Endodermal cell (in vitro differentiated cells): Measurements from ENCODE around the gene MGAT5. TPM values are rescaled to one million over a fixed set of nuclear protein-coding genes. Genes with fewer than 3 reads are reported as not detected.

Experiments used
- DNase-seq: peaks from one replicate; pipeline ENCODE4 v3.0.0-alpha.2; 2017
- H3K27ac ChIP-seq: 2 replicates; pipeline ENCODE4 v1.5.1; 2013; ENCODE audit warnings: mild to moderate bottlenecking, low read depth, low read length, moderate library complexity
- H3K27me3 ChIP-seq: 2 replicates; pipeline ENCODE4 v1.6.1; 2013; ENCODE audit warnings: mild to moderate bottlenecking, low read length, moderate library complexity; ENCODE audit not compliant: insufficient read depth, control insufficient read depth, poor library complexity, severe bottlenecking
- H3K36me3 ChIP-seq: 2 replicates; pipeline ENCODE4 v1.7.0; 2013; ENCODE audit warnings: mild to moderate bottlenecking, low read length, moderate library complexity; ENCODE audit not compliant: control insufficient read depth, insufficient read depth
- H3K4me1 ChIP-seq: one replicate; pipeline ENCODE4 v1.7.0; 2013; ENCODE audit warnings: low read length; ENCODE audit not compliant: control insufficient read depth, insufficient read depth
- H3K4me3 ChIP-seq: 2 replicates; pipeline ENCODE4 v1.5.1; 2013; ENCODE audit warnings: mild to moderate bottlenecking, low read length, moderate library complexity
- H3K9ac ChIP-seq: 2 replicates; pipeline ENCODE4 v1.6.1; 2013; ENCODE audit warnings: mild to moderate bottlenecking, low read length, moderate library complexity; ENCODE audit not compliant: poor library complexity, severe bottlenecking; ENCODE audit errors: extremely low read depth
- H3K9me3 ChIP-seq: 2 replicates; pipeline ENCODE4 v1.6.1; 2013; ENCODE audit warnings: mild to moderate bottlenecking, low read length, moderate library complexity; ENCODE audit not compliant: control insufficient read depth
- H3K27ac Mint-ChIP-seq: 2 replicates; pipeline ENCODE4 v1.8.0; 2020; ENCODE audit warnings: mixed read lengths
- H3K27me3 Mint-ChIP-seq: 2 replicates; pipeline ENCODE4 v1.8.0; 2021; ENCODE audit warnings: mild to moderate bottlenecking, mixed read lengths; ENCODE audit not compliant: insufficient read depth
- H3K36me3 Mint-ChIP-seq: 2 replicates; pipeline ENCODE4 v1.8.0; 2020; ENCODE audit warnings: low read depth, mixed read lengths
- H3K4me1 Mint-ChIP-seq: 2 replicates; pipeline ENCODE4 v1.8.0; 2020; ENCODE audit warnings: mixed read lengths
- H3K4me3 Mint-ChIP-seq: 2 replicates; pipeline ENCODE4 v1.8.0; 2020; ENCODE audit warnings: mild to moderate bottlenecking, moderate library complexity, mixed read lengths
- H3K9me3 Mint-ChIP-seq: 2 replicates; pipeline ENCODE4 v1.8.0; 2020; ENCODE audit warnings: mild to moderate bottlenecking, mixed read lengths
- WGBS, 2 experiments: methylation state at CpG; one replicate each; pipeline versions ENCODE4 v1.1.5 to v1.1.7; 2013; ENCODE audit warnings: missing lambda C conversion rate in 2 of 2, mixed read lengths in 1 of 2; ENCODE audit not compliant: insufficient coverage in 1 of 2, insufficient read length in 1 of 2; 5-methylcytosine and 5-hydroxymethylcytosine counted together
- total RNA-seq, 2 donors: library from RNA; stranded (reverse); fragmentation: NEBNext Ultra II Directional in 1 of 2; extraction: Animal tissue kit (Norgen Biotek cat#: 25700) in 1 of 2; gene quantifications; 2 replicates in 1 of 2; 3 replicates in 1 of 2; pipeline ENCODE4 v1.2.1, GENCODE V29; 2021
- TF ChIP-seq, protein P1 (sequence below): fragments of 200-600 bp; sonication (generic); conservative IDR thresholded peaks from 2 replicates; pipeline ENCODE4 v1.5.0; 2021; ENCODE audit warnings: antibody characterized with exemption, mild to moderate bottlenecking

MGAT5 gene
- total RNA-seq, 2 donors from 2014 or later: 57.2 to 78.4 TPM

DNA sequence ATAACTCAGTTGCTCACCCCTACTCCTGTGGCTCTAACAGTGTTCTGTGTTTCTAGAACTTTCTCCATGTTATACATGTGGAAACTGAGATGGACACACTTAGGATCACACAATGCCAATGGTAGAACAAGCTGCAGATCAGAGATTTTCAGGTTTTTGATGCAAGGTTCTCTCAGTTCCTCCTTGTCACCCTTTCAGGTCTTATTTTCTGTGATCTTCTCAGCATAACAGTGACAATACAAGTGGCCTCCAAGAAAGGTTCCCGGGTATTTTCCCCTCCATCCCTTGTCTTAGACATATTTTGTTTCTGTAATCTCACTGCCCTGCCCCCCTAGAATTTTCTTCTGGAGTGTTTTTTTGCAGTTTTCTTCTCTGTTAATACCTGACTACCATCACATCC lies 6.2 kb upstream of the MGAT5 start:
- no peak overlapping the region for H3K27ac ChIP-seq
- no peak for DNase-seq
- peaks cover 15% of the 10 kb centered on the region for H3K4me1 Mint-ChIP-seq
- no peaks in the 10 kb centered on the region for H3K9me3 Mint-ChIP-seq
- H3K4me3 Mint-ChIP-seq: no peak overlapping the region
- TF ChIP-seq, protein P1, sequence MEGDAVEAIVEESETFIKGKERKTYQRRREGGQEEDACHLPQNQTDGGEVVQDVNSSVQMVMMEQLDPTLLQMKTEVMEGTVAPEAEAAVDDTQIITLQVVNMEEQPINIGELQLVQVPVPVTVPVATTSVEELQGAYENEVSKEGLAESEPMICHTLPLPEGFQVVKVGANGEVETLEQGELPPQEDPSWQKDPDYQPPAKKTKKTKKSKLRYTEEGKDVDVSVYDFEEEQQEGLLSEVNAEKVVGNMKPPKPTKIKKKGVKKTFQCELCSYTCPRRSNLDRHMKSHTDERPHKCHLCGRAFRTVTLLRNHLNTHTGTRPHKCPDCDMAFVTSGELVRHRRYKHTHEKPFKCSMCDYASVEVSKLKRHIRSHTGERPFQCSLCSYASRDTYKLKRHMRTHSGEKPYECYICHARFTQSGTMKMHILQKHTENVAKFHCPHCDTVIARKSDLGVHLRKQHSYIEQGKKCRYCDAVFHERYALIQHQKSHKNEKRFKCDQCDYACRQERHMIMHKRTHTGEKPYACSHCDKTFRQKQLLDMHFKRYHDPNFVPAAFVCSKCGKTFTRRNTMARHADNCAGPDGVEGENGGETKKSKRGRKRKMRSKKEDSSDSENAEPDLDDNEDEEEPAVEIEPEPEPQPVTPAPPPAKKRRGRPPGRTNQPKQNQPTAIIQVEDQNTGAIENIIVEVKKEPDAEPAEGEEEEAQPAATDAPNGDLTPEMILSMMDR: no peak
- no peak overlapping the region for H3K9ac ChIP-seq
- no peaks in the 10 kb centered on the region for H3K36me3 ChIP-seq
- H3K4me3 ChIP-seq: no peak overlapping the region
- no peaks in the 10 kb centered on the region for H3K4me1 ChIP-seq
- no peak overlapping the region for H3K27ac Mint-ChIP-seq
- H3K36me3 Mint-ChIP-seq: no peaks in the 10 kb centered on the region
- H3K27me3 Mint-ChIP-seq: no peaks in the 10 kb centered on the region
- no peaks in the 10 kb centered on the region for H3K27me3 ChIP-seq
- WGBS, 2 experiments: 88 to 89% methylated on average over 1 of the region's 1 CpG
- H3K9me3 ChIP-seq: no peaks in the 10 kb centered on the region

DNA sequence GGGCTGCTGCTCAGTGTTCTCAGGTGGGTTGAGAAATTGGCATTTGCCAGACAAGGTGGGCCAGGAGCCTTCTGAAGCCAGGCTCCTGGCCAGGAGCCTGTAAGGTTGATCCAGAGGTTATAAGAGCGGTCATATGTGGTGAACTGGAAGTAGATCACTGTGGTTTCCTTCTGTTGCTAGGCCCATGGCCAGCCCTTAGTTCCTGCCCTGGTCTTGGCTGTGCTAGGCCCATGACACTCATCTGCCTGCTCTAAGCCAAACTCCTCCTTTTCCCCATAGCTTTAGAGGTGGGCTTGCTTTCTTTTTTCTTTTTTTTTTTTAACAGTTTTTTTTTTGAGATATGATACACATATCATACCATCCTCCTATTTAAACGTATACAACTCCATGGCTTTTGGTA lies 5.0 kb upstream of the MGAT5 start:
- 92 to 100% methylated on average over 1 to 2 of the region's 2 CpGs for WGBS, 2 experiments
- Histone ChIP-seq H3K36me3 (no peaks in the 10 kb centered on the region), H3K27me3 (no peaks in the 10 kb centered on the region), H3K9ac (no peak overlapping the region), H3K4me1 (no peaks in the 10 kb centered on the region), H3K27ac (no peak overlapping the region), H3K9me3 (no peaks in the 10 kb centered on the region), H3K4me3 (no peak overlapping the region)
- Mint-ChIP-seq H3K27ac (no peak overlapping the region), H3K9me3 (no peaks in the 10 kb centered on the region), H3K36me3 (peaks cover 2% of the 10 kb centered on the region), H3K4me1 (peaks cover 15% of the 10 kb centered on the region), H3K27me3 (no peaks in the 10 kb centered on the region), H3K4me3 (no peak overlapping the region)
- no peak for DNase-seq
- TF ChIP-seq, protein P1: no peak

DNA sequence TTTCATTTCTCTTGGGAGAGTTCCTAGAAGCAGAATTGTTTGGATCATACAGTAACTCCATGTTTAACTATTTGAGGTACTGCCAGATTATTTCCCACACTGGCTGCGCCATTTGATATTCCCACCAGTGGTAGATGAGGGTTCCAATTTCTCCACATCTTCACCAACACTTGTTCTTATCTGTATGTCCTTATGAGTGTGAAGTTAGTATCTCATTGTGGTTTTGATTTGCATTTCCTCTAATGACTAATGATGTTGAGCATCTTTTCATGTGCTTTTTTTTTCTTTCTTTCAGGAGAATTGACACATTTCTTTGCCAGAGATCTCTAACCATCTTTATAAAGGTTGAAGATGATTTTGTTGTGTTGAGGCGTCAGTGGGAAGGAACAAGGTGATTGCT lies 4.1 kb upstream of the MGAT5 start:
- H3K4me1 Mint-ChIP-seq: peaks cover 15% of the 10 kb centered on the region
- H3K27ac Mint-ChIP-seq: no peak overlapping the region
- H3K27me3 Mint-ChIP-seq: no peaks in the 10 kb centered on the region
- H3K9me3 ChIP-seq: no peaks in the 10 kb centered on the region
- H3K36me3 ChIP-seq: no peaks in the 10 kb centered on the region
- no peak overlapping the region for H3K4me3 ChIP-seq
- no peaks in the 10 kb centered on the region for H3K9me3 Mint-ChIP-seq
- 99 to 100% methylated on average over 1 to 2 of the region's 2 CpGs for WGBS, 2 experiments
- TF ChIP-seq, protein P1: no peak
- H3K4me3 Mint-ChIP-seq: no peak overlapping the region
- no peaks in the 10 kb centered on the region for H3K4me1 ChIP-seq
- no peak overlapping the region for H3K27ac ChIP-seq
- no peaks in the 10 kb centered on the region for H3K27me3 ChIP-seq
- peaks cover 6% of the 10 kb centered on the region for H3K36me3 Mint-ChIP-seq
- DNase-seq: no peak
- H3K9ac ChIP-seq: no peak overlapping the region
